ENCODE results near the gene PACSIN2. TPM values are rescaled to one million over a fixed set of nuclear protein-coding genes. Genes with fewer than 3 reads are reported as not detected.
"Not testable (repeated sequence)": the region's sequence is repeated elsewhere in the genome, so short reads cannot be mapped to it uniquely, and the experiment has no call there.

PACSIN2 gene
- total and polyA plus RNA-seq, 4 donors = 40.3 to 149 (median 84.0) TPM

DNA sequence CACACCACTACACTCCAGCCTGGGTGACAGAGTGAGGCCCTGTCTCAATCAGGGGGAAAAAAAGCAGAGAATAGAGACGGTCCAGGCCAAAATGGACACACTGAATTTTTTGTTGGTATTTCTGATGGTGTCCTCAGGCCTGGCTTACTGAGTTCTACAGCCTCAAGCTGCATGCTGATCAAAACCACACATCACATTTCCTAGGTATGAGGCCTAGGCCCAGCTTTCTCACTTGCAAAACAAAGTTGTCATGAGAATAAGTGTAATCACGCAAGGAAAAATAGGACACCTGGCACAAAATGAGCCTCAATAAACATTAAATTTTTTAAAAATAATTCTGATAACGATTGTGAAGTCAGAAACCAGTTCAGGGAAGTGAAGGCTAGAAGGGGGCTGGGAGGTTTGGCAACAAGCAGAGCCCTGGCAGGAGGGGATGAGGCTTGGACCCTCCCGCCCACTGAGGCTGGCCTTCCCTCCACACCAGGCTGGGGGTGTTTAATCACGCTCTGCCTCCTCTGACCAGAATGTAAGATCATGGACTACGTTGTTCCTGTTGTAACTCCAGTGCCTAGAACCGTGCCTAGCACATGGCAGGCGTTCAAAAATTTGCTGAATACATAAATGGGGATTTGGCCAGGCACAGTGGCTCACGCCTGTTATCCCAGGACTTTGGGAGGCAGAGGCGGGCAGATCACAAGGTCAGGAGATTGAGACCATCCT lies 18.1 kb downstream of the PACSIN2 start:
- WGBS, 2 donors = 51 to 60% methylated on average over 10 of the region's 10 CpGs
- Histone ChIP-seq H3K4me3 (no peak overlapping the region), H3K9me3 (ENCODE audit: control insufficient read depth in 4 of 4, insufficient read depth in 3 of 4, low read length in 3 of 4) (peaks cover 0 to 3% (median 0%) of the 10 kb centered on the region in 4 donors), H3K4me1 (ENCODE audit: control insufficient read depth in 5 of 5, insufficient read depth in 5 of 5, low read length in 5 of 5) (peaks cover 27 to 48% (median 34%) of the 10 kb centered on the region in 5 donors), H3K9ac (ENCODE audit: insufficient read depth in 1 of 2, low read length in 2 of 2) (no peak overlapping the region), H3K36me3 (ENCODE audit: control insufficient read depth in 4 of 4, insufficient read depth in 4 of 4, low read length in 4 of 4) (no peaks in the 10 kb centered on the region), H3K27me3 (ENCODE audit: control insufficient read depth in 3 of 3, insufficient read depth in 3 of 3, low read length in 2 of 3) (no peaks in the 10 kb centered on the region), H3K27ac (ENCODE audit: low read depth in 1 of 2, low read length in 1 of 2) (peak overlapping the region in 1 of 2 donors; percentile 86)
- DNase-seq (peak in 2 of 3 donors; percentile 36 to 38), ATAC-seq (ENCODE audit: insufficient read depth, low FRiP score) (no peak)
- TF ChIP-seq, protein P1, sequence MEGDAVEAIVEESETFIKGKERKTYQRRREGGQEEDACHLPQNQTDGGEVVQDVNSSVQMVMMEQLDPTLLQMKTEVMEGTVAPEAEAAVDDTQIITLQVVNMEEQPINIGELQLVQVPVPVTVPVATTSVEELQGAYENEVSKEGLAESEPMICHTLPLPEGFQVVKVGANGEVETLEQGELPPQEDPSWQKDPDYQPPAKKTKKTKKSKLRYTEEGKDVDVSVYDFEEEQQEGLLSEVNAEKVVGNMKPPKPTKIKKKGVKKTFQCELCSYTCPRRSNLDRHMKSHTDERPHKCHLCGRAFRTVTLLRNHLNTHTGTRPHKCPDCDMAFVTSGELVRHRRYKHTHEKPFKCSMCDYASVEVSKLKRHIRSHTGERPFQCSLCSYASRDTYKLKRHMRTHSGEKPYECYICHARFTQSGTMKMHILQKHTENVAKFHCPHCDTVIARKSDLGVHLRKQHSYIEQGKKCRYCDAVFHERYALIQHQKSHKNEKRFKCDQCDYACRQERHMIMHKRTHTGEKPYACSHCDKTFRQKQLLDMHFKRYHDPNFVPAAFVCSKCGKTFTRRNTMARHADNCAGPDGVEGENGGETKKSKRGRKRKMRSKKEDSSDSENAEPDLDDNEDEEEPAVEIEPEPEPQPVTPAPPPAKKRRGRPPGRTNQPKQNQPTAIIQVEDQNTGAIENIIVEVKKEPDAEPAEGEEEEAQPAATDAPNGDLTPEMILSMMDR (IDR thresholded peaks at IDR 0.05; ENCODE audit: control extremely low read depth, extremely low read depth) = no peak

DNA sequence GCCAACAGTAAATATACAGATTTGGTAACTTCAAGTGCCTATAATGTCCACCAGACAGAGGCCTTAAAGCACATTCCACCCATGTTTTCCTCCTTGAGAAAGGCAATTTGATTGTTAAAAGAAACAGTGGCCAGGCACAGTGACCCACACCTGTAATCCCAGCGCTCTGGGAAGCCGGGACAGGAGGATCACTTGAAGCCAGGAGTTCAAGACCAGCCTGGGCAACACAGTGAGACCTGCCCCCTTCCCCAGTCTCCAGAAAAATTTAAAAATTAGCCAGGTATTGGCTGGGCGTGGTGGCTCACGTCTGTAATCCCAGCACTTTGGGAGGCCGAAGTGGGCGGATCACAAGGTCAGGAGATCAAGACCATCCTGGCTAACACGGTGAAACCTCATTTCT lies 19.3 kb downstream of the PACSIN2 start:
- not testable (repeated sequence) for H3K27me3 ChIP-seq (ENCODE audit: control insufficient read depth in 3 of 3, insufficient read depth in 3 of 3, low read length in 2 of 3); H3K4me3 ChIP-seq; ATAC-seq (ENCODE audit: insufficient read depth, low FRiP score); DNase-seq; H3K36me3 ChIP-seq (ENCODE audit: control insufficient read depth in 4 of 4, insufficient read depth in 4 of 4, low read length in 4 of 4); H3K9me3 ChIP-seq (ENCODE audit: control insufficient read depth in 4 of 4, insufficient read depth in 3 of 4, low read length in 3 of 4)
- WGBS, 2 donors = 72 to 82% methylated on average over 7 of the region's 7 CpGs
- Histone ChIP-seq H3K27ac (ENCODE audit: low read depth in 1 of 2, low read length in 1 of 2) (peak overlapping the region; percentile 81 to 93), H3K9ac (ENCODE audit: insufficient read depth in 1 of 2, low read length in 2 of 2) (peak overlapping the region in 1 of 2 donors; percentile 42), H3K4me1 (ENCODE audit: control insufficient read depth in 5 of 5, insufficient read depth in 5 of 5, low read length in 5 of 5) (peaks cover 21 to 45% (median 30%) of the 10 kb centered on the region in 5 donors)

DNA sequence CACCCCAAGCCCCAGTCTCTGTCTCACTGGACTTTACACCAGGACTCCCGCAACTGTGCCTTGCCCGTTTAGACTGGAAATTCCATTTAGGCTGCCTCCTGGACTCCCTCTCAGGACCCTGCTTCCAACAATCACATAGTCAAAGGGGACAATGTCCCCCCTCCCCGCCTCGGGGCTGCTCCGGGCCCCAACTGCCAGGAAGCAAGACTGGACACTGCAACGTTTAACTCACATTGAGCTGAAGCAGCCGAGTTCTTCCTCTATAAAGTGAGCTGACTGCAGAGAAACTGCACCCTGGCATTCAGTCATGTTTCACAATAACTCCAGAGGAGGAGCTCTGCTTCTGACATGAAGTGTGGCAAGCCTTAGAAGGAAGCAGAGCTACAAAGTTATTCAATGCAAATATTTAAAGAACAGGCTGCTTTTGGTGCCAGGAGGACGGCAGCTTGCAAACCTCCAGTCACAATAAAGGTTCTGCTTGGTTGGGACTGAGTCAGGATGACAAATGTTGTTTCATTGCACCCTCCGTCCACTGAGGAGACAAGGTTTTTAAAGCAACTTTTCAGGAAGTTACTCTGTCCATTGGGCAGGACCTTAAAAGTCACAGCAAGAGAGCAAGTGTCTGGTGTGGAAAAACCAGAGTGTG lies 19.9 kb downstream of the PACSIN2 start:
- Histone ChIP-seq H3K4me1 (ENCODE audit: control insufficient read depth in 5 of 5, insufficient read depth in 5 of 5, low read length in 5 of 5) (peaks cover 19 to 42% (median 34%) of the 10 kb centered on the region in 5 donors), H3K27me3 (ENCODE audit: control insufficient read depth in 3 of 3, insufficient read depth in 3 of 3, low read length in 2 of 3) (no peaks in the 10 kb centered on the region), H3K27ac (ENCODE audit: low read depth in 1 of 2, low read length in 1 of 2) (peak overlapping the region; percentile 81 to 93), H3K36me3 (ENCODE audit: control insufficient read depth in 4 of 4, insufficient read depth in 4 of 4, low read length in 4 of 4) (no peaks in the 10 kb centered on the region), H3K9me3 (ENCODE audit: control insufficient read depth in 4 of 4, insufficient read depth in 3 of 4, low read length in 3 of 4) (peaks cover 0 to 3% (median 0%) of the 10 kb centered on the region in 4 donors), H3K4me3 (no peak overlapping the region), H3K9ac (ENCODE audit: insufficient read depth in 1 of 2, low read length in 2 of 2) (peak overlapping the region in 1 of 2 donors; percentile 42)
- DNase-seq = peak; percentile 89 to 98 (median 97)
- TF ChIP-seq, protein P1 (IDR thresholded peaks at IDR 0.05; ENCODE audit: control extremely low read depth, extremely low read depth) = no peak
- WGBS, 2 donors = 8 to 16% methylated on average over 9 of the region's 9 CpGs
- ATAC-seq (ENCODE audit: insufficient read depth, low FRiP score) = peak; percentile 85

DNA sequence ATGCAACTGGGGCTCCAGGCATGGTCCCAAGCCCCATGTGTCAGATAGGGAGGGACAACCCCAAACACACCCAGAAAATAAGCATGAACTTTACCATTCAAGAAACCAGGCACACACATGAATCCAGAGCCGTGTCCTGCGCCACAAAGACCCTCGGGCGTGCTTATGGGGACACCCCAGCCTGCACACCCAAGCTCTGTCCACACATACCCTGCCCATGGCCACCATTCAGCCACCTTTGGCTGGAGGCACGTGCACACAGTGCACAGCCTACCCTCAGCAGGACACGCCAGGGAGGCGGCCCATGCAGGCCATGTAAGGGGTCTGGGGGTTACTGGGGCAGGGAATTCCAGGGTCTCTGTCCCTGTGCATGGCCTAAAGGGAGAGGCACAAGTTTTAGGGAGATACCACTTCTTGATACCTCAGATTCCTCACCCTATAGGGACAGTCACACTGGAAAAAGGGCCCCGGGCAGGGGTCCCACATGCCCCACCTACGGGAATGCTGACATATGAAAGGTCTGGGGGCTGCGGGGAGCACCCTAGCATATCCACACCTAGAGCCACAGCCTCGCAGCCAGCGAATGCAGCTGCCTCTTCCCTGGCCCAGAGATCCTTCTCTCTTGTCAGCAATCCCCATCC lies 20.6 kb downstream of the PACSIN2 start:
- TF ChIP-seq, protein P1 (IDR thresholded peaks at IDR 0.05; ENCODE audit: control extremely low read depth, extremely low read depth) = no peak
- Histone ChIP-seq H3K27me3 (ENCODE audit: control insufficient read depth in 3 of 3, insufficient read depth in 3 of 3, low read length in 2 of 3) (no peaks in the 10 kb centered on the region), H3K36me3 (ENCODE audit: control insufficient read depth in 4 of 4, insufficient read depth in 4 of 4, low read length in 4 of 4) (no peaks in the 10 kb centered on the region), H3K27ac (ENCODE audit: low read depth in 1 of 2, low read length in 1 of 2) (peak overlapping the region in 1 of 2 donors; percentile 93), H3K9me3 (ENCODE audit: control insufficient read depth in 4 of 4, insufficient read depth in 3 of 4, low read length in 3 of 4) (peaks cover 0 to 3% (median 0%) of the 10 kb centered on the region in 4 donors), H3K9ac (ENCODE audit: insufficient read depth in 1 of 2, low read length in 2 of 2) (peak overlapping the region in 1 of 2 donors; percentile 64), H3K4me3 (no peak overlapping the region), H3K4me1 (ENCODE audit: control insufficient read depth in 5 of 5, insufficient read depth in 5 of 5, low read length in 5 of 5) (peaks cover 18 to 36% (median 34%) of the 10 kb centered on the region in 5 donors)
- ATAC-seq (ENCODE audit: insufficient read depth, low FRiP score) (no peak), DNase-seq (no peak)
- 83 to 90% methylated on average over 12 of the region's 12 CpGs for WGBS, 2 donors
